Measurements from ENCODE around the gene WNK1. TPM values are rescaled to one million over a fixed set of nuclear protein-coding genes. Genes with fewer than 3 reads are reported as not detected.
A peak's percentile ranks its signal among the peaks of the same experiment; 100 is the strongest.
"Not testable (repeated sequence)": the region's sequence is repeated elsewhere in the genome, so short reads cannot be mapped to it uniquely, and the experiment has no call there.

The WNK1 gene
- total RNA-seq, 4 donors from 2014 or later, result 273 to 518 (median 346) TPM

DNA sequence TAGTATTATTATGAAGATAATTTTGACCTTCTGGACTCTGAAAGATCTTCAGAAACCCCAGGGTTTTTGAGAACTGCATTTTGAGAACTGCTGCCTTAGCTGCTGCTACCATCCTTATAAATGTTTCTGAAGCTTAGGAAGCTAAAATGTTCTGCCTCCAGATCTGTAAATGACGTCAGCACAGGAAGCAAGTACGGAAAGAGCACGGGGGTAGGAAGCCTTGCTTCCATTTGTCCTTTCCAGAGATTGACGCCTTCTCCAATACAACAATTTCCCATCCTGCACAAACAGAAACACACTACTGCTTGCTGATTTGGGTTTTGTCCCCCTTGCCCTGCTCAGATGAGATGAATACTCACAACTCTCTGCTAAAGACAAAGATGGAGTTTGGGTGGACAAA is 179.2 kb downstream of the WNK1 start:
- H3K4me3 ChIP-seq (ENCODE audit: low read depth, poor library complexity, severe bottlenecking), result no peak overlapping the region
- no peak for DNase-seq (ENCODE audit: low spot score in 2 of 2)
- TF ChIP-seq, protein P1, sequence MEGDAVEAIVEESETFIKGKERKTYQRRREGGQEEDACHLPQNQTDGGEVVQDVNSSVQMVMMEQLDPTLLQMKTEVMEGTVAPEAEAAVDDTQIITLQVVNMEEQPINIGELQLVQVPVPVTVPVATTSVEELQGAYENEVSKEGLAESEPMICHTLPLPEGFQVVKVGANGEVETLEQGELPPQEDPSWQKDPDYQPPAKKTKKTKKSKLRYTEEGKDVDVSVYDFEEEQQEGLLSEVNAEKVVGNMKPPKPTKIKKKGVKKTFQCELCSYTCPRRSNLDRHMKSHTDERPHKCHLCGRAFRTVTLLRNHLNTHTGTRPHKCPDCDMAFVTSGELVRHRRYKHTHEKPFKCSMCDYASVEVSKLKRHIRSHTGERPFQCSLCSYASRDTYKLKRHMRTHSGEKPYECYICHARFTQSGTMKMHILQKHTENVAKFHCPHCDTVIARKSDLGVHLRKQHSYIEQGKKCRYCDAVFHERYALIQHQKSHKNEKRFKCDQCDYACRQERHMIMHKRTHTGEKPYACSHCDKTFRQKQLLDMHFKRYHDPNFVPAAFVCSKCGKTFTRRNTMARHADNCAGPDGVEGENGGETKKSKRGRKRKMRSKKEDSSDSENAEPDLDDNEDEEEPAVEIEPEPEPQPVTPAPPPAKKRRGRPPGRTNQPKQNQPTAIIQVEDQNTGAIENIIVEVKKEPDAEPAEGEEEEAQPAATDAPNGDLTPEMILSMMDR (IDR thresholded peaks at IDR 0.05), result no peak
- no peak for TF ChIP-seq POLR2A (IDR thresholded peaks at IDR 0.05)
- intact Hi-C loops (cut with DNase I; ENCODE audit: low total_unique reads), result no loop called here
- WGBS, 2 donors, result 80 to 97% methylated on average over 4 of the region's 4 CpGs

DNA sequence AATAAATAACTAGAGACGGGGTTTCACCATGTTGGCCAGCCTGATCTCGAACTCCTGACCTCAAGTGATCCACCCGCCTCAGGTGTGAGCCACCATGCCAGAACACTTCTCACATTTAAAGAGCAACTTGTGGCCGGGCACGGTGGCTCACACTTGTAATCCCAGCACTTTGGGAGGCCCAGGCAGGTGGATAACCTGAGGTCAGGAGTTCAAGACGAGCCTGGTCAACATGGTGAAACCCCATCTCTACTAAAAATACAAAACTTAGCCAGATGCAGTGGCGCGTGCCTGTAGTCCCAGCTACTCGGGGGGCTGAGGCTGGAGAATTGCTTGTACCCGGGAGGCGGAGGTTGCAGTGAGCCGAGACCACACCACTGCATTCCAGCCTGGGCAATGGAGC is 183.5 kb downstream of the WNK1 start:
- DNase-seq (ENCODE audit: low spot score in 2 of 2); H3K4me3 ChIP-seq (ENCODE audit: low read depth, poor library complexity, severe bottlenecking); intact Hi-C loops (cut with DNase I; ENCODE audit: low total_unique reads): not testable (repeated sequence)
- 94 to 96% methylated on average over 12 of the region's 12 CpGs for WGBS, 2 donors

DNA sequence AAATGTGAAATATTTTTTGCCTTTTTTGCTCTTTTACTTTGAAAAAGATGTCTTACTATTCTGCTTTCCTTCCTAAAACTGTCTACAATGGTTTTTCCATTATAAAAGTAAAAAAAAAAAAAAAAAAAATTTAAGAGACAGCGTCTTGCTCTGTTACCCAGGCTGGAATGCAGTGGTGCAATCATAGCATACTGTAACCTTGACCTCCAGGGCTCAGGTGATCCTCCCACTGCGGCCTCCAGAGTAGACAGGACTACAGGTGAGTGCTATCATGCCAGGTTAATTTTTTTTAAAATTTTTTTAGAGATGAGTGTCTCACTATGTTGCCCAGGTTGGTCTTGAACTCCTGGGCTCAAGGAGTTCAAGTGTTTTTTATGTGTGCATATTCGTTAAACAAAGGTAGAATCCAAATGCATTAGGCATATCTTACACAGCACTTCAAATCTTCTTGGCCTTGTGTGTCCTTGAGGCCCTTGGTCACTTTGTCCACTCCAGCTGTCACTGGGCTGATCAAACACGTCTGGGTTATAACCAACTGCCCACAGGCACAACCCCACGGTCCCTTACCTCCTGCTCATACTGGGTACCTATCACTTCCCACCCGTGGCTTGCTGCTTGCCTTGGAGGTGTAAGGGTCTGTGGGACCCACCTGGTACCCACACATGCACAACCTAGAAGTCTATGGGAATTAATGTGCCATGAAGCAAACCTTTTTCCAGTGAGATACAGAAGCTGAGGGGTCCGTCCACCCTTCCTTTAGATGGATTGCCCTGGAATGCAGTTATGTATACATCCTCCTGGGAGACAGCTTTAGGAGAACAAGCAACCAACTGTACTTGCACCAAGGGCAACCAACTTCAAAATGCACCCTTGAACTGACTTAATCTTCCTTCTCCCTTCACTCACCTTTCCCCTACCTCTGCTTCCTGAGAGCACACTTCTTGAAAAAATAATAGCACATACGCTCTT is 184.3 kb downstream of the WNK1 start:
- no peak for TF ChIP-seq POLR2A (IDR thresholded peaks at IDR 0.05)
- TF ChIP-seq, protein P1 (IDR thresholded peaks at IDR 0.05), result no peak
- intact Hi-C loops (cut with DNase I; ENCODE audit: low total_unique reads), result no loop called here
- 88 to 92% methylated on average over 8 of the region's 8 CpGs for WGBS, 2 donors
- DNase-seq (ENCODE audit: low spot score in 2 of 2), result no peak
- H3K4me3 ChIP-seq (ENCODE audit: low read depth, poor library complexity, severe bottlenecking), result no peak overlapping the region

DNA sequence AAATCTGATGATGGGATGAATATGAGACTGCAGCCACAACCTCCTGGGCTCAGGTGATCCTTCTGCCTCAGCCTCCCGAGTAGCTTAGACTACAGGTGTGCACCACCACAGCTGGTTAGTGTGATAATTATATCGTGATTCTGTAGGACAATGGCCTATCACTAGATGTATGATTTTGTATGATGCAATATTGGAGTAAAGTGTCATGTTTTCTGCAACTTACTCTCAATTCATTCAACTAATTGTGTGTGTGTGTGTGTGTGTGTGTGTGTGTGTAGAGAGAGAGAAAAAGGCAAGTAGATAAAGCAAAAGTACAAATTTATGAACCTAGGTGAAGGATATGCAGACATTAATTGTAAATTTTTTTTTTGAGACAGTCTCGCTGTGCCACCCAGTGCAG is 186.4 kb downstream of the WNK1 start:
- intact Hi-C loops (cut with DNase I; ENCODE audit: low total_unique reads), result no loop called here
- 95 to 96% methylated on average over 3 of the region's 3 CpGs for WGBS, 2 donors
- no peak overlapping the region for H3K4me3 ChIP-seq (ENCODE audit: low read depth, poor library complexity, severe bottlenecking)
- DNase-seq (ENCODE audit: low spot score in 2 of 2), result no peak
- TF ChIP-seq, protein P1 (IDR thresholded peaks at IDR 0.05), result no peak
- no peak for TF ChIP-seq POLR2A (IDR thresholded peaks at IDR 0.05)

DNA sequence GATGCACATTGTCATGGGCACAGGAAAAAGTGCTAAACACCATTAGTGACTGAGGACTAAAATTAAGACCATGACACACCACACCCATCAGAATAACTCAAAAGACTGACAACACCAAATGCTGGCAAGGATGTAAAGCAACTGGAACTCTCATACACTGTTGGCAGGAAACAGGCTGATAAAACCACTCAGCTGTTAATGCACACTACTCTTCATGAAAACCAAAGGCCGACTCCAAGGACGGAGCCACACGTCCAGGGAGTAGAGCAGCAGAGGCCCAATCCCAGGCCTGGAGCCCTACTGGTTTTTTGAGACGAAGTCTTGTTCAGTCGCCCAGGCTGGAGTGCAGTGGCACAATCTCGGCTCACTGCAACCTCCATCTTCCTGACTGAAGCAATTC is 190.7 kb downstream of the WNK1 start:
- intact Hi-C loops (cut with DNase I; ENCODE audit: low total_unique reads), result loop anchor here (10.0 kb wide), 1 partner anchor 128 kb away; no protein-coding TSS in a partner anchor
- no peak for DNase-seq (ENCODE audit: low spot score in 2 of 2)
- H3K4me3 ChIP-seq (ENCODE audit: low read depth, poor library complexity, severe bottlenecking), result no peak overlapping the region
- no peak for TF ChIP-seq POLR2A (IDR thresholded peaks at IDR 0.05)
- TF ChIP-seq, protein P1 (IDR thresholded peaks at IDR 0.05), result no peak
- 74 to 88% methylated on average over 6 of the region's 6 CpGs for WGBS, 2 donors

DNA sequence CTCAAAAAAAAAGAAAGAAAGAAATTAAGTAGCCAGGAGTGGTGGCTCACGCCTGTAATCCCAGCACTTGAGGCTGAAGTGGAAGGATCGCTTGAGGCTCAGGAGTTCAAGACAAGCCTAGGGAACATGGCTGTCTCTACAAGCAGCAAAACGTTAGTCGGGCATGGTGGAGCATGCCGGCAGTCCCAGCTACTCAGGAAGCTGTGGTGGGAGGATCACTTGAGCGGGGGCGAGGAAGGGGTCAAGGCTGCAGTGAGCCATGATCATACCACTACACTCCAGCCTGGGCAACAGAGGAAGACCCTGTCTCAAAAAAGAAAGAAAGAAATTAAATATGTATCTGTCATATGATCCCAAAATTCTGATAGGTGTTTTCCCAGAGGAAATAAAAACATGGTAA is 191.8 kb downstream of the WNK1 start:
- WGBS, 2 donors, result 71 to 72% methylated on average over 7 of the region's 7 CpGs
- peak in 1 of 2 donors; percentile 42 for DNase-seq (ENCODE audit: low spot score in 2 of 2)
- intact Hi-C loops (cut with DNase I; ENCODE audit: low total_unique reads), result loop anchor here (10.0 kb wide), 1 partner anchor 129 kb away; no protein-coding TSS in a partner anchor
- no peak for TF ChIP-seq POLR2A (IDR thresholded peaks at IDR 0.05)
- TF ChIP-seq, protein P1 (IDR thresholded peaks at IDR 0.05), result no peak
- H3K4me3 ChIP-seq (ENCODE audit: low read depth, poor library complexity, severe bottlenecking), result no peak overlapping the region

Measured in lower leg skin (tissue), 4 donors.